Airway epithelial cell (primary cell): ENCODE data around the gene PGA3. TPM values are rescaled to one million over a fixed set of nuclear protein-coding genes. Genes with fewer than 3 reads are reported as not detected.

ENCODE experiments used
- total RNA-seq: library from RNA; depleted of rRNA; stranded (reverse); fragments of >200 nt; gene quantifications from 2 replicates; pipeline ENCODE4 v1.2.3, GENCODE V29; 2015

The PGA3 gene
- total RNA-seq, result not detected in 2 replicates

DNA sequence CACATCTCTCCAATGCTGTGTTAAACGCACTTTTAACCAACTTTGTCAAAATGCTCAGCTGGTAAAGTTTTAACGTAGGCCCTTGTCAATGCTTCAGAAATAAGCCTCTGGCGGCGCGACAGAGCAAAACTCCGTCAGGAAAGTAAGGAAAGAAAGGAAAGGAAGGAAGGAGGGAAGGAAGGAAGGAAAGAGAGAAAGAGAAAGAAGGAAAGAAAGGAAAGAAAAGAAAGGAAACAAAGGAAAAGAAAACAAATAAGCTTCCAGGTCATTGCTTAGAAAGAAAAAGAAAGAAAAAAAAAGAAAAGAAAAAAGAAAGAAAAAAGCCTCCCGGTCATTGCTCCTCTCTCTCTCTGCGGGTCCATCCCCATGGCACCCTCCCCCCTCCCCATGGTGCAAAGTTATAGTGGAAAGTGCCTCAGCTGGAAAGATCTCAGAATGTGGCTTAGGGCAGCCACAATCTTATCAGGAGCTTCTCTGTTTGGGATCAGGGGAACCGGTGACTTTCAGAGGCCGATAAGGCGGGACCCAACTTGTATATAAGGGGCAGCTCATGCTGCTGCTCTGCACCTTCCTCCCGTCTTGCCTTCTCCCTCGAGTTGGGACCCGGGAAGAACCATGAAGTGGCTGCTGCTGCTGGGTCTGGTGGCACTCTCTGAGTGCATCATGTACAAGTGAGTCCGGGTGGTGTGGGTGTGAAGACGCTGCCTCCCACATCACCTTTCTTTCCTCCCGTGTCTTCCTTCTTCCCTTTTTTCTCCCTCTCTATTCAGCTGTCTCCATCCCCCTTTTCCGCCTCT, at the start of gene PGA3:
PGA3 (plus strand) TSS at position 566 of the 797 bp plus-strand sequence; CDS start at position 616, 50 bp downstream.

GRCh38 chr11:61161190-61162091, 41.9 kb upstream of the PGA3 start, which contains the start of gene VPS37C:
TSS of gene VPS37C (minus strand) at chr11:61161426. CDS start at chr11:61138829, 22,597 bp downstream.

DNA sequence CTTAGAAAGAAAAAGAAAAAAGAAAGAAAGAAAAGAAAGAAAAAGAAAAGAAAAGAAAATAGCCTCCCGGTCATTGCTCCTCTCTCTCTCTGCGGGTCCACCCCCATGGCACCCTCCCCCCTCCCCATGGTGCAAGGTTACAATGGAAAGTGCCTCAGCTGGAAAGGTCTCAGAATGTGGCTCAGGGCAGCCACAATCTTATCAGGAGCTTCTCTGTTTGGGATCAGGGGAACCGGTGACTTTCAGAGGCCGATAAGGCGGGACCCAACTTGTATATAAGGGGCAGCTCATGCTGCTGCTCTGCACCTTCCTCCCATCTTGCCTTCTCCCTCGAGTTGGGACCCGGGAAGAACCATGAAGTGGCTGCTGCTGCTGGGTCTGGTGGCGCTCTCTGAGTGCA, 18.7 kb downstream of the PGA3 start, which contains the start of gene PGA4:
PGA4 (plus strand) TSS at position 301 of the 400 bp plus-strand sequence; CDS start at position 355, 54 bp downstream.

GRCh38 chr11:61240875-61241274, 37.6 kb downstream of the PGA3 start, which contains the start of gene PGA5:
TSS of gene PGA5 (plus strand) at chr11:61241175. CDS start at chr11:61241227, 52 bp downstream.

Other genes starting within 250 kb of the PGA3 start
- gene CD6, start 231.8 kb upstream of the PGA3 start, total RNA-seq, result 0.19 and 0.28 TPM in 2 replicates
- gene CD5, start 101.0 kb upstream of the PGA3 start, total RNA-seq, result not detected in 2 replicates
- gene VPS37C, start 42.1 kb upstream of the PGA3 start, total RNA-seq, result 7.3 and 19.1 TPM in 2 replicates
- not detected in 2 replicates for gene PGA4, start 18.8 kb downstream of the PGA3 start, total RNA-seq
- not detected in 2 replicates for gene PGA5, start 37.7 kb downstream of the PGA3 start, total RNA-seq
- 0.21 TPM in 1 of 2 replicates, not detected in the other for gene VWCE, start 91.8 kb downstream of the PGA3 start, total RNA-seq
- 145 and 181 TPM in 2 replicates for gene DDB1, start 129.6 kb downstream of the PGA3 start, total RNA-seq
- gene TKFC, start 129.7 kb downstream of the PGA3 start, total RNA-seq, result 35.8 and 36.3 TPM in 2 replicates
- gene CYB561A3, start 158.4 kb downstream of the PGA3 start, total RNA-seq, result 50.0 and 62.9 TPM in 2 replicates
- gene TMEM138, start 158.9 kb downstream of the PGA3 start, total RNA-seq, result 24.7 and 29.1 TPM in 2 replicates
- 8.1 and 8.6 TPM in 2 replicates for gene TMEM216, start 189.1 kb downstream of the PGA3 start, total RNA-seq
- 27.7 and 34.7 TPM in 2 replicates for gene CPSF7, start 226.5 kb downstream of the PGA3 start, total RNA-seq
- 29.8 and 45.3 TPM in 2 replicates for gene SDHAF2, start 226.6 kb downstream of the PGA3 start, total RNA-seq